ENCODE data around the gene THAP4.
A peak's percentile ranks its signal among the peaks of the same experiment; 100 is the strongest.

Gene THAP4

DNA sequence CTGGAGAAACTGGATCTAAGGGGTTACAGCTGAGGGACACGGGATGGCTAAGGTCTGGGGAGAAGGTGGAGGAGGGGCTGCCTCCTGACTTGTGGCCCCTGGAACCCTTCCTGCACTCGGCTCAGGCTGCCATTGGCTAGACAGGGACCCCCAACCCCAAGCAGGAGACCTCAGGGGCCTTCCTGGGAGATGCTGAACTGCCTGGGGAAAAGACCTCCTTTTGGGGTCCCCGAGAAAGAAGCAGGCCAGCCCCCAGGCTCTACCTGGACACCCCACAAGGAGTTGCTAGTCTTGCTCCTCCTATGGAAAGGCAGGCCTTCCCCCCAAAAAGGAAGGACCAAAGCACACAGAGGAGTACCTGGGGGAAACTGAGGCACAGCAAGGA, 88.5 kb downstream of the THAP4 start:
- Histone ChIP-seq H3K27ac (no peak overlapping the region), H3K27me3 (peaks cover 0 to 74% of the 10 kb centered on the region in 2 donors), H3K4me3 (no peak overlapping the region), H3K9me3 (no peaks in the 10 kb centered on the region), H3K4me1 (peaks cover 0 to 13% (median 8%) of the 10 kb centered on the region in 4 donors), H3K36me3 (no peaks in the 10 kb centered on the region)
- TF ChIP-seq, protein P1, sequence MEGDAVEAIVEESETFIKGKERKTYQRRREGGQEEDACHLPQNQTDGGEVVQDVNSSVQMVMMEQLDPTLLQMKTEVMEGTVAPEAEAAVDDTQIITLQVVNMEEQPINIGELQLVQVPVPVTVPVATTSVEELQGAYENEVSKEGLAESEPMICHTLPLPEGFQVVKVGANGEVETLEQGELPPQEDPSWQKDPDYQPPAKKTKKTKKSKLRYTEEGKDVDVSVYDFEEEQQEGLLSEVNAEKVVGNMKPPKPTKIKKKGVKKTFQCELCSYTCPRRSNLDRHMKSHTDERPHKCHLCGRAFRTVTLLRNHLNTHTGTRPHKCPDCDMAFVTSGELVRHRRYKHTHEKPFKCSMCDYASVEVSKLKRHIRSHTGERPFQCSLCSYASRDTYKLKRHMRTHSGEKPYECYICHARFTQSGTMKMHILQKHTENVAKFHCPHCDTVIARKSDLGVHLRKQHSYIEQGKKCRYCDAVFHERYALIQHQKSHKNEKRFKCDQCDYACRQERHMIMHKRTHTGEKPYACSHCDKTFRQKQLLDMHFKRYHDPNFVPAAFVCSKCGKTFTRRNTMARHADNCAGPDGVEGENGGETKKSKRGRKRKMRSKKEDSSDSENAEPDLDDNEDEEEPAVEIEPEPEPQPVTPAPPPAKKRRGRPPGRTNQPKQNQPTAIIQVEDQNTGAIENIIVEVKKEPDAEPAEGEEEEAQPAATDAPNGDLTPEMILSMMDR (IDR thresholded peaks at IDR 0.05), result no peak
- DNase-seq, result no peak
- intact Hi-C loops (cut with DNase I; ENCODE audit: low total_unique reads), result no loop called here

DNA sequence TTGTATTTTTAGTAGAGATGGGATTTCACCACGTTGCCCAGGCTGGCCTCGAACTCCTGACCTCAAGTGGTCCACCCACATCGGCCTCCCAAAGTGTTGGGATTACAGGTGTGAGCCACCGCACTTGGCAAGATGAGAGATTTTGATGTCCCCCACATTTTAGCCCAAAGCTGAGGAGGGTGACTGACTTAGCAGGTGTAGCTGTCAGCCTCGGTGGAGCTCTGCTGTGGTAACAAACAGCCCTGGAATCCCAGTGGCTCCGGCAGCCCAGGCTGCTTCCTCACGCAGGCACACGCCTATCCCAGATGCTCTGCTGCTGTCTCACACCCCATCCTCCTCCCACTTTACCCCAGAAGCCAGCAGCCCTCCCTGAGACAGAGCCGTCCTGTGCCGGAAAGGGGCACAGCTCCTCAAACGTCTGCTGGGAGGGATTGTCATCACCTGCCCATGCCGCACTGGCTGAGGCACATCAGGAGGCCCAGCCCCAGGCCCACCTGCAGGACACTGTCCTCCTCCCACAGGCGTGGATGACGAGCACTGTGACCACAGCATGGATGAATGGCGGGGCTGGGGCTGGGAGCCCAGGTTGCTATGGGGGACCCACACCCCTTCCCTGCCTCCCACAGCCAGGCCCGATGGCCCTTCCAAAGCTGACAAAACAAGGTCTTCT, 89.0 kb downstream of the THAP4 start:
- intact Hi-C loops (cut with DNase I; ENCODE audit: low total_unique reads), result no loop called here
- Histone ChIP-seq H3K4me3 (no peak overlapping the region), H3K4me1 (peaks cover 0 to 13% (median 8%) of the 10 kb centered on the region in 4 donors), H3K36me3 (no peaks in the 10 kb centered on the region), H3K27ac (no peak overlapping the region), H3K27me3 (peaks cover 0 to 75% of the 10 kb centered on the region in 2 donors), H3K9me3 (no peaks in the 10 kb centered on the region)
- TF ChIP-seq, protein P1 (IDR thresholded peaks at IDR 0.05), result no peak
- no peak for DNase-seq

DNA sequence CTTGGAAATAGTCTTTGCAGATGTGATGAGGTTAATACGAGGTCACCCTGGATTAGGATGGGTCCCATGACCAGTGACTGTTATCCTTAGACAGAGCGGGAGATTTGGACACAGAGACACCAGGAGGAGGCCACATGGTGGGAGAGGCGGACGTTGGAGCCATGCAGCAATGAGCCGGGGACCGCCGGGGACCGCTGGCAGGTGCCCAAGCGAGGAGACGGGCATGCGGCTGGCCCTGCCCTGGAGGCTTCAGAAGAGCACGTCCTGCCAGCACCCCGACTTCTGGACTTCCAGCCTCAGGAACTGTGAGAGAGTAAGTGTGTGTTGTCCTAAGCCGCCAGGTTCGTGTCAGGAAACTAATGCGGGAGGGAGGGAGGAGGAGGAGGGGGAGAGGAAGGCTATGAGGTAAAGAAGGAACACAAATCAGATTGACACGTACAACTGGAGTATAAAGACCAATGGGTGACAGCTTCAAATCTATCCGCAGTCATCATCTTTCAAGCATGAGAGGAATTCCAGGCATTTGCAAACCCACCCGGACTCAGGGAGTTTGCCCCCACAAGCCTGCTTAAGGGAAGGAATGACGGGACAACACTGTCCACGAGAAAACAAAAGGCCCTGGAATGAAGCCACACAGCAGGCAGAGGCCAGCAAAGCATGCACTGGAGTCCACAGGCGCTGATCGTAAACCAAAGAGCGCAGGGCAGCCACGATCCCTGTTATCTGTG, 90.0 kb downstream of the THAP4 start:
- Histone ChIP-seq H3K27ac (no peak overlapping the region), H3K4me3 (peak overlapping the region in 1 of 2 donors; percentile 11)
- intact Hi-C loops (cut with DNase I; ENCODE audit: low total_unique reads), result no loop called here

DNA sequence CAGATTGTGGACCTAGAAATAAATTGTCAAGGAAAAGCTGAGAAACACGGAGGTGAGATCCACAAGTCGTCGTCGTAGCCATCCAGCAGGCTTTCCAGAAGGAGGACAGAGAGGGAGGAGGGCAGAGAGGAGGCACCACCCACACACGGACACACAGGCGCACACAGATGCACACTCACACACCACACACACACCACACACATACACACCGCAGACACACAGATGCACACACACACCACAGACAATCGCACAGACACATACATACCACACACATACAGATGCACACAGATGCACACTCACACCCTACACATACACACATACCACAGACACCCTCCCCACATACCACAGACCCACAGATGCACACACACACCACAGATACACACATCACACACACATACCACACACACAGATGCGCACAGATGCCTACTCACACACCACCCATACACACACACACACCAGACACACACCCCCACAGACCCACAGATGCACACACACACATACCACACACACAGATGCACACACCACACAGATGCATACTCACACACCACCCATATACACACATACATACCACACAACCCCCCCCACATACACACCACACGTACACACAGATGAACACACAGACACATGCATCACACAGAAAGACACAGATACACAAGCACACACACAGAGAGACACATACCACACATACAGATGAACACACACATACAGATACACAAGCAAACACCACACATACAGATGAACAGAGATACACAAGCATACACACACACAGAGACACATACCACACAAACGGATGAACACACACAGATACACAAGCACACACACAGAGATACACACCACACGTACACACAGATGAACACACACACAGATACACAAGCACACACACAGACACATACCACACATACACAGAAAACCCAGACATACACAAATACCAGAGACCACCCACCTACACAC, 91.2 kb downstream of the THAP4 start:
- TF ChIP-seq, protein P1 (IDR thresholded peaks at IDR 0.05), result no peak
- H3K4me3 ChIP-seq, result no peak overlapping the region
- intact Hi-C loops (cut with DNase I; ENCODE audit: low total_unique reads), result no loop called here
- H3K4me1 ChIP-seq, result peaks cover 0 to 27% (median 22%) of the 10 kb centered on the region in 4 donors
- no peak overlapping the region for H3K27ac ChIP-seq
- DNase-seq, result no peak
- no peaks in the 10 kb centered on the region for H3K9me3 ChIP-seq
- peaks cover 0 to 79% of the 10 kb centered on the region in 2 donors for H3K27me3 ChIP-seq
- no peaks in the 10 kb centered on the region for H3K36me3 ChIP-seq

More for the DNA sequence above, 90.0 kb downstream of the THAP4 start:
- no peaks in the 10 kb centered on the region for H3K36me3 ChIP-seq
- TF ChIP-seq, protein P1 (IDR thresholded peaks at IDR 0.05), result no peak
- peaks cover 0 to 16% (median 10%) of the 10 kb centered on the region in 4 donors for H3K4me1 ChIP-seq
- peaks cover 0 to 77% of the 10 kb centered on the region in 2 donors for H3K27me3 ChIP-seq
- no peaks in the 10 kb centered on the region for H3K9me3 ChIP-seq
- DNase-seq, result no peak

DNA sequence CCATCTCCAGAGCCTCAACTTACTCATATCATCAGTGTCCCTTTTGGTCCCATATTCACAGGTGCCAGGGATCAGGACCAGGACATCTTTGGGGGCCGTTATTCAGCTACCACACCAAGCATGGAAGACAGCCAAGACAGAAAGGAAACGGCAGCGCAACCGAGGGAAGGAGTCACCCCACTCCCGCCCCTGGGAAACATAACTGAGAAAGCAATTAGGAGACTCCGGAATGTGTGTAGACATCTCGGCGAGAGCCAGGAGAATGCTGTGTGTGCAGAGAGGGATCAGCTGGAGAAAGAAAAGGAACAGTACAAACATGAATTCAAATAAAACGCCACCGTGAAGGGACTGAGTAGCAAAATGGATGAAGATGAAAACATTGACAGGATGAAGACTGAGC, 91.9 kb downstream of the THAP4 start:
- no peak for DNase-seq
- peaks cover 0 to 78% of the 10 kb centered on the region in 2 donors for H3K27me3 ChIP-seq
- H3K27ac ChIP-seq, result no peak overlapping the region
- H3K36me3 ChIP-seq, result no peaks in the 10 kb centered on the region
- intact Hi-C loops (cut with DNase I; ENCODE audit: low total_unique reads), result no loop called here
- no peak overlapping the region for H3K4me3 ChIP-seq
- TF ChIP-seq, protein P1 (IDR thresholded peaks at IDR 0.05), result no peak
- no peaks in the 10 kb centered on the region for H3K9me3 ChIP-seq
- H3K4me1 ChIP-seq, result peaks cover 0 to 32% (median 26%) of the 10 kb centered on the region in 4 donors
